GM03348 (cell line): ENCODE results near the gene BCAS4.

ENCODE experiments used
- DNase-seq: peaks from one replicate; pipeline ENCODE4 v3.0.0; 2012; ENCODE audit warnings: low spot score

Gene BCAS4

DNA sequence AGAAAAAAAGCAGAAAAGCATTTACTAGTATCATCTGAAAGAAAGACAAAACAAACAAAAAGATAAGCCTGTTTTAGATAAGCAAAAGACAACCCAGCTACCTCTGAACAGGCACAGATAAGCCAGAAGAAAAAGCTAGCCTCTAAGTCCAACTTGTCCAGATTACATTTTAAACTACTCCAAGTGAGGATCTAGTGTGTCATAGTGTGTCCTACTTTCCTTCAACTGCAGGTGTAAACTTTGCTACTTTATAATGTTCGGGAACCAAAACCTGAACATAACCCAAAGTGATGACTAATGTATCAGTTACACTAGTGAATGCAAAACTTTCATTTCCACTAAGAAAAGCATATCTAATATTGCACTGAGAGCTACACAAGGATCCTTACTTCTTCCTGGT lies 116.9 kb downstream of the BCAS4 start:
- DNase-seq: no peak

- peak; percentile 45 for DNase-seq
Measured at GRCh38 chr20:50913690-50914375, 119.0 kb downstream of the BCAS4 start.

DNA sequence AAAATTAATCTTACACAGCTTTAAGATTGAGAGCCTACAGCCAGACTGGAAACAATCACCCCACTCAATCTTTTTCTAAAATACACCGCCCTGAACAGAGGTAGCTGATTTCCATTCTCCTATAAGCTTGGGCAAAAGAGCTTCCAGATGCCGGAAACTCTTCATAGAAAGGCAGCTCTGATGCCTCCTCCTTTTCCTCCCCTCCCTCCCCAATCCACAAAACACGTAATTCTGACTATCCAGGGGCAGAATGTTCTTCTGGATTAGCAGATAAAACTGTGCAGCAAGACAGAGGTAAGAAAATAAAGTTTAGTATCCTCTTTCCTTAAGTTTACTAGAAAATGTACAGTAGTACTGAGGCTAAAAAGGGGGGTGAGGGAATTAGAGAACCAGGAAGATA lies 120.6 kb downstream of the BCAS4 start:
- DNase-seq: peak; percentile 49

DNA sequence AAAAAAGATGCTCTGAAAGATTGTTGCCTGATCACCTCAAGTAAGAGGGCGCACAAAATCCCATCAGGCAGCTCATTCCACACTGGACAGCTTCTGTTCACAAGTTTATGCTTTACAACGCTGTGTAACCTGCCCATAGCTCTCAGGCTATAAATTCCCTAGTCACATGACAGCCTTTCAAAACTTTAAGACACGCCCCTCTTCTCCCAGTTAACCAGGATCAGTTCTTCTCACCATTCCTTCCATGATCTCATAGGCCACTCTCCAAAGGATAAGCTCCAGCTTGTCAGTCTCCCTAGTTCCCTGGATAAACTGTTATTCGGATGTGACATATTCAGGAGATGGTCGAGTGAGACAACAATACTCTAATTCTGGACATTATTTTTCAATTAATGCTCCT lies 121.4 kb downstream of the BCAS4 start:
- DNase-seq: no peak

GRCh38 chr20:50916934-50917333 lies 122.1 kb downstream of the BCAS4 start:
- no peak for DNase-seq

GRCh38 chr20:50918403-50918802 lies 123.5 kb downstream of the BCAS4 start:
- DNase-seq: peak; percentile 33

DNA sequence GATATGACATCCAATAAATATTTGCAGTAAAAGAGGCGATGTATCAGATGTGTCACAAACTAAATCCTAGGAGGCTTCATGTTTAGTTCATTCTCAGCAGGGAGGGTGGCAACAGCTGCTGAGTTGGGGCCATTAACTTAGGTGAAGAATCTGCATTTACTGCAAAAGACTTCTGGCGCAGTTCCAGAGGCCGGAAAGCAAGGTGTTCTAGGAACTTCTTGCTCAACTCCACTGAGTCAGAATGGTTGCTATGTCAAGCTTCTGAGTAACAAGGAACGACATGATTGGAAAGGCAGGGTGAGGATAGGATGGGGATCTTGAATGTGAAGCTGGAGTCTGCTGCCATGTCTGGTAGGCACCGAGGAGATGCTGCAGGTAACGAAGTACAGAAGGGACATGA lies 124.7 kb downstream of the BCAS4 start:
- DNase-seq: no peak

DNA sequence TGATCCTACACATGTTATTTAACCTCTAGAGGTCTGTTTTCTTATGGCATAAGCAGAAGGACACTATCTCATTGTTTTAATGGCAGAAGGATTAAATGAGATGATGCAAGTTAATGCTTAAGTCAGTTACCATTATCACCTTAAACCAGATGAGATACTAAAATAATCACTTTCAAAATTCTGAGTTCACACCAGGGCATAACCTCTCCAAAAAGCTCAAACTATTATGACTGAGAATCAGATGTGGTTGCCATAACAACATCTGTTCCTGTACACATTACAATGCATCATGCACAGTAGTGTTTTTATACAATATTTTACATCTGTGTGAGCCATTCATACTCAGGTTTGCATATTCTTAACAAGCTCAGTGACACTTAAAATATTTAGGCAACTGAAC lies 126.1 kb downstream of the BCAS4 start:
- DNase-seq: no peak

GRCh38 chr20:50921803-50922501 lies 127.1 kb downstream of the BCAS4 start:
- no peak for DNase-seq

- no peak for DNase-seq
Measured at GRCh38 chr20:50924261-50924920, 129.5 kb downstream of the BCAS4 start.

DNA sequence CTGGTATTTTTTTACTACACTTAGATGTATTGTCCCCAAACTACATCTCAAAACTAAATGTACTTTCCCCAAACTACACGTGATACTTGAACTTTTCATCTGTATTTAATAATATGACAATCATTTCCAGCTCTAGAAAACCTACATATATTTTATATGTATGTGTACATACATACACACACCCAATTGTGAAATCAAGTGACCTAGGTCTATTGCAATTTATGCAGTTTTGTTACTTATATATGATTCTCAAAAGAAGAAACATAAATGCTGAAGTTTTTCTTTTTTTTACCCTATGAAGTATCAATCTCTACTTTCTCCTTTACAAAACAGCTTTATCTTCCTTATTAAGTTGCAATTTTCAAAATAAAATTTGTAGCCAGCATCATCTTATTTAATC lies 131.7 kb downstream of the BCAS4 start:
- no peak for DNase-seq
